H1 (cell line): Measurements from ENCODE around the gene DDI1. TPM values are rescaled to one million over a fixed set of nuclear protein-coding genes. Genes with fewer than 3 reads are reported as not detected.

Experiments
- CTCF ChIA-PET: fragments of 300-600 bp; sonication (Branson Sonifier 250); formaldehyde crosslinking; loops from one replicate; lab custom pipeline; 2021; ENCODE audit not compliant: partially characterized antibody; lab: Charles Lee
- POLR2A ChIA-PET: fragments of 300-600 bp; sonication (Branson Sonifier 250); formaldehyde crosslinking; loops from one replicate; lab custom pipeline; 2021; ENCODE audit warnings: inconsistent platforms; ENCODE audit not compliant: partially characterized antibody; lab: Charles Lee
- DNase-seq, 2 experiments: peaks; one replicate each; pipeline versions ENCODE4 v3.0.0 to v3.0.0-alpha.2; 2010 to 2022; ENCODE audit warnings: low spot score in 2 of 2, low read depth in 1 of 2, mixed read lengths in 1 of 2
- FAIRE-seq: peaks from 2 replicates; lab custom pipeline; 2011; peaks lifted over from hg19 to GRCh38; lab: Jason Lieb, UNC
- H2AFZ ChIP-seq: 2 replicates; pipeline ENCODE4 v1.8.1; 2012; ENCODE audit warnings: low read length, inconsistent platforms
- H2AK5ac ChIP-seq: 2 replicates; pipeline ENCODE4 v1.6.1; 2013; ENCODE audit warnings: low read depth, low read length
- H2BK120ac ChIP-seq: replicated peaks from 2 replicates; pipeline ENCODE3; 2013; ENCODE audit warnings: low read depth, low read length, inconsistent platforms
- H2BK12ac ChIP-seq: 2 replicates; pipeline ENCODE4 v1.6.1; 2013; ENCODE audit warnings: low read depth, low read length
- H2BK15ac ChIP-seq: 2 replicates; pipeline ENCODE4 v1.6.1; 2013; ENCODE audit warnings: low read length
- H2BK20ac ChIP-seq: 2 replicates; pipeline ENCODE4 v1.6.1; 2013; ENCODE audit warnings: low read length
- H2BK5ac ChIP-seq: 2 replicates; pipeline ENCODE4 v1.6.1; 2013; ENCODE audit warnings: low read depth, low read length
- H3K14ac ChIP-seq: 2 replicates; pipeline ENCODE4 v1.6.1; 2013; ENCODE audit warnings: inconsistent platforms; ENCODE audit not compliant: insufficient read length
- H3K18ac ChIP-seq: 2 replicates; pipeline ENCODE4 v1.6.1; 2013; ENCODE audit warnings: low read length; ENCODE audit errors: extremely low read depth
- H3K23ac ChIP-seq: 2 replicates; pipeline ENCODE4 v1.6.1; 2013; ENCODE audit warnings: inconsistent platforms; ENCODE audit not compliant: insufficient read length
- H3K23me2 ChIP-seq: 2 replicates; pipeline ENCODE4 v1.6.1; 2013; ENCODE audit warnings: low read depth, low read length
- H3K27ac ChIP-seq: 2 replicates; pipeline ENCODE4 v1.6.1; 2011; ENCODE audit warnings: low read depth, low read length, inconsistent platforms
- H3K27me3 ChIP-seq, 4 experiments: replicated peaks in 1 of 4; 1 replicate in 1 of 4; 2 replicates in 3 of 4; pipeline versions ENCODE4 v1.6.1 to v1.8.1; 2011 to 2013; ENCODE audit warnings: low read length in 3 of 4, mild to moderate bottlenecking in 3 of 4, inconsistent platforms in 2 of 4, mixed read lengths in 2 of 4, moderate library complexity in 1 of 4; ENCODE audit not compliant: control insufficient read depth in 3 of 4, insufficient read depth in 3 of 4; ENCODE audit errors: extremely low read depth in 1 of 4
- H3K36me3 ChIP-seq, 4 experiments: 2 replicates each; pipeline versions ENCODE4 v1.6.1 to v1.8.1; 2011 to 2013; ENCODE audit warnings: mild to moderate bottlenecking in 4 of 4, low read length in 3 of 4, moderate library complexity in 2 of 4, control low read depth in 1 of 4, inconsistent platforms in 1 of 4; ENCODE audit not compliant: insufficient read depth in 4 of 4, control insufficient read depth in 2 of 4
- H3K4ac ChIP-seq: replicated peaks from 2 replicates; pipeline ENCODE3; 2013; ENCODE audit warnings: low read length, low read depth, mixed read lengths, inconsistent platforms; ENCODE audit not compliant: insufficient read length
- H3K4me1 ChIP-seq, 4 experiments: replicated peaks in 1 of 4; 1 replicate in 1 of 4; 2 replicates in 3 of 4; pipeline versions ENCODE4 v1.6.1 to v1.8.1; 2011 to 2013; ENCODE audit warnings: low read length in 3 of 4, inconsistent platforms in 2 of 4, mixed read lengths in 1 of 4; ENCODE audit not compliant: insufficient read depth in 4 of 4, control insufficient read depth in 3 of 4
- H3K4me2 ChIP-seq, 2 experiments: 2 replicates each; pipeline versions ENCODE4 v1.6.1 to v1.8.1; 2011 to 2013; ENCODE audit warnings: low read depth in 2 of 2, low read length in 2 of 2, control low read depth in 1 of 2, inconsistent platforms in 1 of 2, mild to moderate bottlenecking in 1 of 2; ENCODE audit not compliant: insufficient read depth in 1 of 2
- H3K4me3 ChIP-seq, 4 experiments: fragments of 200-600, 300-600 bp in 1 of 4; sonication (generic), shearing (Covaris generic), sonication (Bioruptor Twin) in 1 of 4; 2 replicates each; pipeline versions ENCODE4 v1.5.1 to v1.8.1; 2011 to 2016; ENCODE audit warnings: low read length in 4 of 4, low read depth in 3 of 4, control low read depth in 2 of 4, inconsistent platforms in 2 of 4, mild to moderate bottlenecking in 2 of 4, mixed read lengths in 1 of 4, moderate library complexity in 1 of 4; ENCODE audit not compliant: insufficient read depth in 2 of 4; ENCODE audit errors: extremely low read depth in 1 of 4
- H3K56ac ChIP-seq: replicated peaks from 2 replicates; pipeline ENCODE3; 2013; ENCODE audit warnings: low read depth, mild to moderate bottlenecking, mixed read lengths, low read length, inconsistent platforms; ENCODE audit not compliant: insufficient read length
- H3K79me1 ChIP-seq: 2 replicates; pipeline ENCODE4 v1.6.1; 2013; ENCODE audit warnings: low read depth, low read length, control low read depth
- H3K79me2 ChIP-seq, 2 experiments: 2 replicates each; pipeline versions ENCODE4 v1.6.1 to v1.8.1; 2012 to 2013; ENCODE audit warnings: low read length in 2 of 2, mild to moderate bottlenecking in 2 of 2, inconsistent platforms in 1 of 2; ENCODE audit not compliant: insufficient read depth in 2 of 2, control insufficient read depth in 1 of 2
- H3K9ac ChIP-seq, 4 experiments: replicated peaks in 1 of 4; 1 replicate in 1 of 4; 2 replicates in 3 of 4; pipeline versions ENCODE4 v1.6.1 to v1.8.1; 2011 to 2013; ENCODE audit warnings: low read depth in 3 of 4, low read length in 3 of 4, control low read depth in 2 of 4, mild to moderate bottlenecking in 2 of 4, moderate library complexity in 2 of 4, inconsistent platforms in 1 of 4; ENCODE audit errors: extremely low read depth in 1 of 4
- H3K9me3 ChIP-seq, 2 experiments: 2 replicates each; pipeline versions ENCODE4 v1.6.1 to v1.8.1; 2012 to 2013; ENCODE audit warnings: mild to moderate bottlenecking in 2 of 2, moderate library complexity in 2 of 2, control low read depth in 1 of 2, inconsistent platforms in 1 of 2, low read depth in 1 of 2, low read length in 1 of 2, mixed read lengths in 1 of 2; ENCODE audit not compliant: insufficient read depth in 2 of 2
- H4K20me1 ChIP-seq, 2 experiments: replicated peaks in 1 of 2; 2 replicates each; pipeline versions ENCODE3 to v1.8.1; 2011 to 2013; ENCODE audit warnings: inconsistent platforms in 2 of 2, low read length in 2 of 2, mild to moderate bottlenecking in 1 of 2; ENCODE audit not compliant: insufficient read depth in 2 of 2, control insufficient read depth in 1 of 2
- H4K5ac ChIP-seq: 2 replicates; pipeline ENCODE4 v1.6.1; 2013; ENCODE audit warnings: low read length, low read depth, mixed read lengths, inconsistent platforms; ENCODE audit not compliant: insufficient read length
- H4K8ac ChIP-seq: 2 replicates; pipeline ENCODE4 v1.8.0; 2013; ENCODE audit warnings: mild to moderate bottlenecking, moderate library complexity, low read length, inconsistent platforms; ENCODE audit not compliant: insufficient read depth; ENCODE audit errors: extremely low read depth
- H4K91ac ChIP-seq: replicated peaks from 2 replicates; pipeline ENCODE3; 2013; ENCODE audit warnings: low read length, mixed read lengths, inconsistent platforms; ENCODE audit not compliant: insufficient read length
- JUN ChIP-seq: IDR thresholded peaks from 2 replicates; pipeline ENCODE4 v1.6.1; 2011; ENCODE audit warnings: low read depth, mild to moderate bottlenecking, improper control_type of control experiment, low read length
- NRF1 ChIP-seq: IDR thresholded peaks from 2 replicates; pipeline ENCODE4 v1.6.1; 2011; ENCODE audit warnings: mild to moderate bottlenecking, low read depth, low read length, improper control_type of control experiment
- SUZ12 ChIP-seq: fragments of 200-600 bp; sonication (generic); IDR thresholded peaks from 2 replicates; pipeline ENCODE4 v1.6.1; 2012; ENCODE audit warnings: mild to moderate bottlenecking, inconsistent platforms, low read length, moderate library complexity, mixed read lengths
- ZNF274 ChIP-seq: IDR thresholded peaks from 2 replicates; pipeline ENCODE4 v1.7.0; 2012; ENCODE audit warnings: low read length, borderline replicate concordance; ENCODE audit errors: extremely low read depth
- WGBS, 2 experiments: shearing (Covaris generic) in 1 of 2; methylation state at CpG; one replicate each; pipeline versions ENCODE4 v1.1.6 to v1.1.7; 2013 to 2015; ENCODE audit warnings: low lambda C conversion rate in 2 of 2, mixed read lengths in 2 of 2, inconsistent platforms in 1 of 2, low coverage in 1 of 2, missing lambda C conversion rate in 1 of 2; ENCODE audit not compliant: insufficient replicate concordance in 2 of 2, insufficient coverage in 1 of 2, insufficient read length in 1 of 2; ENCODE audit errors: extremely low coverage in 1 of 2, missing lambda C conversion rate in 1 of 2; 5-methylcytosine and 5-hydroxymethylcytosine counted together
- polyA plus RNA-seq, 7 experiments: library from polyadenylated mRNA; depleted of rRNA in 3 of 7; stranded (reverse) in 5 of 7; unstranded in 2 of 7; fragments of >200 nt in 5 of 7; fragments of 200-250 nt in 2 of 7; gene quantifications; 1 replicate in 5 of 7; 2 replicates in 1 of 7; 4 replicates in 1 of 7; pipeline versions ENCODE4 v1.2.1 to v1.2.3, GENCODE V29; 2011 to 2013; ENCODE audit warnings: missing spikeins in 2 of 7, mixed read lengths in 2 of 7
- total RNA-seq: library from RNA; stranded (reverse); fragmentation: NEBNext Ultra II Directional; extraction: Animal tissue kit (Norgen Biotek cat#: 25700); gene quantifications from 2 replicates; pipeline ENCODE4 v1.2.1, GENCODE V29; 2021

The DDI1 gene
- total and polyA plus RNA-seq, 2 of the 8 experiments (the other 6 are each of a cell fraction or from before 2014, with no cell fraction given), result not detected

DNA sequence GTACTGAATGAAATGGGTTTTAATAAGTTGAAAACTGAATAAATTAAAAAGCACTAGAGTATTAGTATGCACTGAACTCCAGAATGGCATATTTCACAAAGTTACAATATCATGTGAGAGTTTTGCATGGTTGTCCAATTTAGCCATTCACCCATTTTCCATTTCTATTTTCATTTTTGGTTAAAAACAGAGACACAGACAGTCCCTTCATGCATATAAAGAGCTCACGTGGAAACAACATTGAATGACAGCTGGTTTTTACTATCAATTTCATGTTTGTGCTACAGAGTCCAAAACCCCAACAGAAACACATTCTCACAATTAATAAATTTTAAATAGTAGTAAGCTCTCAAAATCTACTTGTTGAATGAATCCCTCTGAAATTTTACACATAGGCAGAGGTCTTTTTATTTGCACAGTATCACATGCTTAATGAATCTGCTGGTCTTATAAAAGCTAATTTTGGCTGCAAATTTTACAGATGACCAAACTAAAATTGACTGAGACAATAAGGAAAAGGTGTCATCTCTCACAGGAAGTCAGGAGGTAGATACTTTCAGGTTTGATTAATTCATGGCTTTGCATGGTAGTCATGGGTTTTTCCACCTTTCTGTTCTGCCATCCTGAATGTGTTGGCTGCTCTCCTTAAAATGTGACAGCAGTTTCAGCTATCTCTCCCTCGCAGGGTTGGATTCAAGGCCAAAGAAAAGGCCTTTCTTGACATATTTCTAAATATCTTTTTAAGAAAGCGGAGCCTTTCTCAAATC is 20.6 kb upstream of the DDI1 start:
- Histone ChIP-seq H3K4me1 (no peaks in the 10 kb centered on the region), H4K5ac (no peak overlapping the region), H3K56ac (no peak overlapping the region), H2BK15ac (no peak overlapping the region), H3K79me1 (no peaks in the 10 kb centered on the region), H2AFZ (no peak overlapping the region), H3K36me3 (no peaks in the 10 kb centered on the region), H2BK12ac (no peak overlapping the region), H4K91ac (no peak overlapping the region), H3K18ac (no peak overlapping the region), H2BK20ac (no peak overlapping the region), H4K8ac (no peak overlapping the region), H3K23me2 (no peaks in the 10 kb centered on the region), H3K9me3 (no peaks in the 10 kb centered on the region), H3K23ac (no peak overlapping the region), H3K27ac (no peak overlapping the region), H3K4me2 (no peak overlapping the region), H3K4ac (no peak overlapping the region), H3K79me2 (no peaks in the 10 kb centered on the region), H4K20me1 (no peaks in the 10 kb centered on the region), H3K9ac (no peak overlapping the region), H3K14ac (no peak overlapping the region), H2AK5ac (no peak overlapping the region), H3K27me3 (no peaks in the 10 kb centered on the region), H3K4me3 (no peak overlapping the region), H2BK5ac (no peak overlapping the region), H2BK120ac (no peak overlapping the region)
- POLR2A ChIA-PET, result no interaction called here
- 95% methylated on average over 3 of the region's 3 CpGs; no CpG with 5 or more reads in 1 of the 2 experiments for WGBS, 2 experiments
- no peak for FAIRE-seq
- DNase-seq, result no peak
- CTCF ChIA-PET, result interaction anchor here (0.7 kb wide), 1 partner anchor 41 kb away, joined by 3 read pairs; no protein-coding TSS in a partner anchor
- TF ChIP-seq NRF1 (no peak), SUZ12 (no peak), JUN (no peak), ZNF274 (no peak)
